ENCODE measurements around the gene SIT1. TPM values are rescaled to one million over a fixed set of nuclear protein-coding genes. Genes with fewer than 3 reads are reported as not detected.
"Not testable (repeated sequence)": the region's sequence is repeated elsewhere in the genome, so short reads cannot be mapped to it uniquely, and the experiment has no call there.

SIT1 gene
- polyA plus RNA-seq, 1 donor (not counting 4 experiments of a cell fraction or from before 2014, with no cell fraction given): not detected

- H3K4me3 ChIP-seq (ENCODE audit: control insufficient read depth in 2 of 3, extremely low read depth in 1 of 3, insufficient read depth in 2 of 3, low read depth in 1 of 3, low read length in 3 of 3); H3K9me3 ChIP-seq (ENCODE audit: control insufficient read depth, low read depth, low read length); H3K79me2 ChIP-seq (ENCODE audit: control insufficient read depth, insufficient read depth, low read length); H3K9me1 ChIP-seq (ENCODE audit: control insufficient read depth, extremely low read depth, insufficient read depth, low read length); H3K36me3 ChIP-seq (ENCODE audit: control insufficient read depth in 2 of 2, extremely low read depth in 1 of 2, insufficient read depth in 2 of 2, low read length in 2 of 2); H3K27me3 ChIP-seq (ENCODE audit: control insufficient read depth, extremely low read depth, insufficient read depth, low read length); H2AFZ ChIP-seq (ENCODE audit: control insufficient read depth, low read length); DNase-seq (ENCODE audit: low read depth, low spot score); H3K4me1 ChIP-seq (ENCODE audit: control insufficient read depth, extremely low read depth, insufficient read depth, low read length); H4K20me1 ChIP-seq (ENCODE audit: control insufficient read depth, extremely low read depth, insufficient read depth, low read length); H3K27ac ChIP-seq (ENCODE audit: control insufficient read depth, insufficient read depth, low read length); dilution Hi-C loops (cut with MboI; ENCODE audit: extremely low pct_ligation_motif_present, low sequenced_read_pairs); H3K9ac ChIP-seq (ENCODE audit: control insufficient read depth, extremely low read depth, insufficient read depth, low read length); FAIRE-seq; H3K4me2 ChIP-seq (ENCODE audit: control insufficient read depth, extremely low read depth, insufficient read depth, low read depth, low read length): not testable (repeated sequence)
Observed at GRCh38 chr9:35637427-35637955, 13.2 kb downstream of the SIT1 start.

GRCh38 chr9:35636877-35637246 lies 13.9 kb downstream of the SIT1 start:
- FAIRE-seq; H3K27ac ChIP-seq (ENCODE audit: control insufficient read depth, insufficient read depth, low read length); H3K27me3 ChIP-seq (ENCODE audit: control insufficient read depth, extremely low read depth, insufficient read depth, low read length); DNase-seq (ENCODE audit: low read depth, low spot score); H3K9me1 ChIP-seq (ENCODE audit: control insufficient read depth, extremely low read depth, insufficient read depth, low read length); H4K20me1 ChIP-seq (ENCODE audit: control insufficient read depth, extremely low read depth, insufficient read depth, low read length); H3K4me3 ChIP-seq (ENCODE audit: control insufficient read depth in 2 of 3, extremely low read depth in 1 of 3, insufficient read depth in 2 of 3, low read depth in 1 of 3, low read length in 3 of 3); H3K9me3 ChIP-seq (ENCODE audit: control insufficient read depth, low read depth, low read length); H3K9ac ChIP-seq (ENCODE audit: control insufficient read depth, extremely low read depth, insufficient read depth, low read length); H3K4me1 ChIP-seq (ENCODE audit: control insufficient read depth, extremely low read depth, insufficient read depth, low read length); H3K79me2 ChIP-seq (ENCODE audit: control insufficient read depth, insufficient read depth, low read length); H2AFZ ChIP-seq (ENCODE audit: control insufficient read depth, low read length); H3K4me2 ChIP-seq (ENCODE audit: control insufficient read depth, extremely low read depth, insufficient read depth, low read depth, low read length); H3K36me3 ChIP-seq (ENCODE audit: control insufficient read depth in 2 of 2, extremely low read depth in 1 of 2, insufficient read depth in 2 of 2, low read length in 2 of 2); dilution Hi-C loops (cut with MboI; ENCODE audit: extremely low pct_ligation_motif_present, low sequenced_read_pairs): not testable (repeated sequence)

- TF ChIP-seq CTCF (optimal IDR thresholded peaks at IDR 0.05 in 1 of 3, IDR thresholded peaks at IDR 0.05 in 1 of 3, conservative IDR thresholded peaks at IDR 0.05 in 1 of 3; ENCODE audit: extremely low read depth in 1 of 3, insufficient read depth in 2 of 3, low read length in 3 of 3) (no peak), EZH2 (IDR thresholded peaks at IDR 0.05; ENCODE audit: low read length) (no peak)
- DNase-seq (ENCODE audit: low read depth, low spot score) (no peak), FAIRE-seq (no peak)
- H3K27me3 ChIP-seq (ENCODE audit: control insufficient read depth, extremely low read depth, insufficient read depth, low read length): no peaks in the 10 kb centered on the region
- no peak overlapping the region for H3K9ac ChIP-seq (ENCODE audit: control insufficient read depth, extremely low read depth, insufficient read depth, low read length)
- H3K9me1 ChIP-seq (ENCODE audit: control insufficient read depth, extremely low read depth, insufficient read depth, low read length): no peaks in the 10 kb centered on the region
- no peak overlapping the region for H3K27ac ChIP-seq (ENCODE audit: control insufficient read depth, insufficient read depth, low read length)
- dilution Hi-C loops (cut with MboI; ENCODE audit: extremely low pct_ligation_motif_present, low sequenced_read_pairs): no loop called here
- no peak overlapping the region for H3K4me3 ChIP-seq (ENCODE audit: control insufficient read depth in 2 of 3, extremely low read depth in 1 of 3, insufficient read depth in 2 of 3, low read depth in 1 of 3, low read length in 3 of 3)
- no peaks in the 10 kb centered on the region for H3K4me1 ChIP-seq (ENCODE audit: control insufficient read depth, extremely low read depth, insufficient read depth, low read length)
- H2AFZ ChIP-seq (ENCODE audit: control insufficient read depth, low read length): no peak overlapping the region
- no peaks in the 10 kb centered on the region for H4K20me1 ChIP-seq (ENCODE audit: control insufficient read depth, extremely low read depth, insufficient read depth, low read length)
- H3K79me2 ChIP-seq (ENCODE audit: control insufficient read depth, insufficient read depth, low read length): no peaks in the 10 kb centered on the region
- no peak overlapping the region for H3K4me2 ChIP-seq (ENCODE audit: control insufficient read depth, extremely low read depth, insufficient read depth, low read depth, low read length)
- no peaks in the 10 kb centered on the region for H3K9me3 ChIP-seq (ENCODE audit: control insufficient read depth, low read depth, low read length)
- H3K36me3 ChIP-seq (ENCODE audit: control insufficient read depth in 2 of 2, extremely low read depth in 1 of 2, insufficient read depth in 2 of 2, low read length in 2 of 2): no peaks in the 10 kb centered on the region
Observed at GRCh38 chr9:35636135-35636876, 14.4 kb downstream of the SIT1 start.
